GM18951 (cell line): ENCODE results near the gene NSUN7.
"Not testable (repeated sequence)": the region's sequence is repeated elsewhere in the genome, so short reads cannot be mapped to it uniquely, and the experiment has no call there.

Source experiments
- POLR2A ChIP-seq: IDR thresholded peaks from 4 replicates; pipeline ENCODE4 v1.6.1; 2011; ENCODE audit warnings: mild to moderate bottlenecking; ENCODE audit not compliant: insufficient read length, insufficient read depth; ENCODE audit errors: extremely low read depth
- in situ Hi-C: fragments of 300-500 bp; cut with MboI; formaldehyde crosslinking; loops from one replicate; pipeline ENCODE4 v1.12.0; 2022; ENCODE audit warnings: low sequenced_read_pairs, mixed read lengths, inconsistent platforms; ENCODE audit not compliant: unreplicated experiment

The NSUN7 gene

DNA sequence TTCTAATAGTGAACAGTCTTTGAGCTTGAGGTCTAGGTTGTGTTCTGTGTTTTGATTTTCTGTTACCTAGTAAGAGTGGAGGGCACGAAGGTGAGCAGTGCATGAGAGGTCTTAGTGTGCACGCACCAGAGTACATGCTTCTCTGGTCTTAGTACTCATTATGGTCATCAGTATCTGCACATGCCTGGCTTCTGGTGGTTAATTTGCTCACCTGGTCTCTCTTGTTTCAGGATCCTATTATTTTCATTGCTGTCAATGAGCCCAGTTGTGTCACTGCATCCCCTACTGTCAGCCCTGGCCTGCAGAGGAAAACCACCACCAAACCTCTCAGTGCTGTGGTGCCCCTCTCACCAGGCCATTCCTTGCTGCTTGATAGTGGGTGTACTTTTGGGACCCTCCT lies 54.8 kb downstream of the NSUN7 start:
- in situ Hi-C loops = no loop called here
- TF ChIP-seq POLR2A = no peak

- TF ChIP-seq POLR2A = no peak
- in situ Hi-C loops = no loop called here
Measured at GRCh38 chr4:40808926-40809457, 59.2 kb downstream of the NSUN7 start.

- in situ Hi-C loops = no loop called here
- no peak for TF ChIP-seq POLR2A
Measured at GRCh38 chr4:40811956-40812355, 62.2 kb downstream of the NSUN7 start.

GRCh38 chr4:40812386-40812785 lies 62.6 kb downstream of the NSUN7 start:
- in situ Hi-C loops = no loop called here
- TF ChIP-seq POLR2A = no peak

- in situ Hi-C loops = no loop called here
- no peak for TF ChIP-seq POLR2A
Measured at GRCh38 chr4:40812856-40813255, 63.1 kb downstream of the NSUN7 start.

DNA sequence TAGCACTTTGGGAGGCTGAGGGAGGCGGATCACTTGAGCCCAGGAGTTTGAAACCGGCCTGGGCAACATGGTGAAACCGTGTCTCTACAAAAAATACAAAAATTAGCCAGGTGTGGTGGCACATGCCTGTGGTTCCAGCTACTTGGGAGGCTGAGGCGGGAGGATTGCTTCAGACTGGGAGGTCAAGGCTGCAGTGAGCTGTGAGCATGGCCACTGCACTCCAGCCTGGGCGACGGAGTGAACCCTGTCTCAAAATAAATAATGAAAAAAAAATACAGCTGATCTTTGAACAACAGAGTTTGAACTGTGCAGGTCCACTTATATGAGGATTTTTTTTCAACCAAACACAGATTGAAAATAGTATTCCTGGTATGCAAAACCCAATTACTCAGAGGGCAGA lies 67.4 kb downstream of the NSUN7 start:
- in situ Hi-C loops = not testable (repeated sequence)

DNA sequence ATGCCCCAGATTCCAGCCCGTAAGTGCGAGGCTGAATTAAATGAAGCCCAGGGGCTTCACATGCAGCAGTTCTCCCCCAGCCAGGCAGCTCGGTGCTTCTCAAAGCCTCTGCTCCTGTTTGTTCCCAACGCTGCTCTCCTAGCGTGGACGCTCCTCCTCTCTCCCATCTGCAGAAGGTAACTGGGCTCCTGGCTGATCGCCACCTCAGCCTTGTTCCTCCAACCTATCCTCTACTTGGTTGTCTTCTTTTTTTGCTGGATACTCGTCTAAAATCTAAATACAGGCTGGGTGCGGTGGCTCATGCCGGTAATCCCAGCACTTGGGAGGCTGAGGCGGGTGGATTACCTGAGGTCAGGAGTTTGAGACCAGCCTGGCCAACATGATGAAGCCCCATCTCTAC lies 70.3 kb downstream of the NSUN7 start:
- in situ Hi-C loops = no loop called here
- TF ChIP-seq POLR2A = no peak

GRCh38 chr4:40822420-40823166 lies 72.8 kb downstream of the NSUN7 start:
- no peak for TF ChIP-seq POLR2A

GRCh38 chr4:40825014-40825838 lies 75.5 kb downstream of the NSUN7 start:
- in situ Hi-C loops = no loop called here
- TF ChIP-seq POLR2A = no peak

More at GRCh38 chr4:40822420-40823166, 72.8 kb downstream of the NSUN7 start:
- in situ Hi-C loops = no loop called here

- no peak for TF ChIP-seq POLR2A
- in situ Hi-C loops = no loop called here
Measured at GRCh38 chr4:40826821-40827220, 77.1 kb downstream of the NSUN7 start.

- in situ Hi-C loops = no loop called here
- TF ChIP-seq POLR2A = no peak
Measured at GRCh38 chr4:40827758-40828157, 78.0 kb downstream of the NSUN7 start.

DNA sequence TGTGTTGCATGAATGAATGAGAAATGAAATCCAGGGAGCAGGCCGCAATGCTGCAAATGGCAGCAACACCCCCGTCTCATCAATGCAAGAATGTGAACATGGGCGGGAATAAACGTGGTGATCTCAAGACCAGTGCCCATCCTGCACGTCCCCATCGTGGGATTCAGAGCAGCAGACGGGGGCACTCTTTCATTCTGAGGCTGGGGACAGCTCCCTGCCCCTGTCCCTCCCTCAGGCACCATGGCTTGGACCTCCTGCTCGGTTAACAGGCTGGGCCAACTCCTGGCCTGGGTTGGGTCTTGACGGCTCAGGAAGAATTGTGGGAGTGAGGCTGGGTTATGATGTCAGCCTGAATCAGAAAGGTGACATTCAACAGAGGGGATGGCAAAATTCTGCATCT lies 78.9 kb downstream of the NSUN7 start:
- TF ChIP-seq POLR2A = no peak
- in situ Hi-C loops = no loop called here

GRCh38 chr4:40829586-40829985 lies 79.8 kb downstream of the NSUN7 start:
- TF ChIP-seq POLR2A = no peak
- in situ Hi-C loops = no loop called here
